Brain microvascular endothelial cell (primary cell): Measurements from ENCODE around the gene PRIMPOL.

Source experiments
- DNase-seq: peaks from one replicate; pipeline ENCODE4 v3.0.0-alpha.2; 2020
- H3K27ac ChIP-seq: fragments of 250-450 bp; sonication (Bioruptor Pico); 2 replicates; pipeline ENCODE4 v1.5.1; 2020; ENCODE audit warnings: mild to moderate bottlenecking, moderate library complexity
- H3K27me3 ChIP-seq: fragments of 250-450 bp; sonication (Bioruptor Pico); replicated peaks from 2 replicates; pipeline ENCODE4 v1.5.1; 2020; ENCODE audit warnings: mild to moderate bottlenecking
- H3K36me3 ChIP-seq: fragments of 250-450 bp; sonication (Bioruptor Pico); replicated peaks from 2 replicates; pipeline ENCODE4 v1.5.1; 2020; ENCODE audit warnings: mild to moderate bottlenecking
- H3K4me3 ChIP-seq: 2 replicates; pipeline ENCODE4 v1.5.1; 2011; ENCODE audit warnings: low read depth, mild to moderate bottlenecking, control low read depth, low read length, moderate library complexity
- CTCF ChIP-seq: IDR thresholded peaks from 2 replicates; pipeline ENCODE4 v1.5.1; 2011; ENCODE audit warnings: low read depth, mild to moderate bottlenecking, moderate library complexity, low read length, control low read depth, inconsistent platforms; ENCODE audit errors: missing control alignments
- in situ Hi-C: cut with HindIII; loops from 2 replicates; pipeline ENCODE4 v1.10.0; 2017; ENCODE audit warnings: low sequenced_read_pairs, low pct_ligation_motif_present

PRIMPOL gene

GRCh38 chr4:184666670-184667069 lies 17.1 kb downstream of the PRIMPOL start:
- TF ChIP-seq CTCF, result no peak
- H3K4me3 ChIP-seq, result no peak overlapping the region
- H3K27ac ChIP-seq, result no peak overlapping the region
- H3K36me3 ChIP-seq, result no peaks in the 10 kb centered on the region
- no peaks in the 10 kb centered on the region for H3K27me3 ChIP-seq
- in situ Hi-C loops, result no loop called here
- no peak for DNase-seq

- Histone ChIP-seq H3K36me3 (no peaks in the 10 kb centered on the region), H3K4me3 (no peak overlapping the region), H3K27ac (no peak overlapping the region), H3K27me3 (no peaks in the 10 kb centered on the region)
- no peak for TF ChIP-seq CTCF
- DNase-seq, result no peak
- in situ Hi-C loops, result no loop called here
These were observed 18.6 kb downstream of the PRIMPOL start for GRCh38 chr4:184668096-184668495.

- TF ChIP-seq CTCF, result no peak
- in situ Hi-C loops, result no loop called here
- H3K36me3 ChIP-seq, result no peaks in the 10 kb centered on the region
- H3K27me3 ChIP-seq, result no peaks in the 10 kb centered on the region
- no peak overlapping the region for H3K4me3 ChIP-seq
- H3K27ac ChIP-seq, result no peak overlapping the region
- DNase-seq, result no peak
These were observed 19.1 kb downstream of the PRIMPOL start for GRCh38 chr4:184668511-184669114.

GRCh38 chr4:184669251-184669650 lies 19.7 kb downstream of the PRIMPOL start:
- Histone ChIP-seq H3K27me3 (no peaks in the 10 kb centered on the region), H3K27ac (no peak overlapping the region), H3K4me3 (no peak overlapping the region), H3K36me3 (no peaks in the 10 kb centered on the region)
- in situ Hi-C loops, result no loop called here
- DNase-seq, result no peak
- no peak for TF ChIP-seq CTCF

- Histone ChIP-seq H3K4me3 (no peak overlapping the region), H3K27me3 (no peaks in the 10 kb centered on the region), H3K27ac (no peak overlapping the region), H3K36me3 (no peaks in the 10 kb centered on the region)
- no peak for DNase-seq
- in situ Hi-C loops, result no loop called here
- TF ChIP-seq CTCF, result no peak
These were observed 21.6 kb downstream of the PRIMPOL start for GRCh38 chr4:184671101-184671500.

- no peaks in the 10 kb centered on the region for H3K27me3 ChIP-seq
- no peak for TF ChIP-seq CTCF
- H3K27ac ChIP-seq, result no peak overlapping the region
- H3K4me3 ChIP-seq, result no peak overlapping the region
- in situ Hi-C loops, result no loop called here
- H3K36me3 ChIP-seq, result no peaks in the 10 kb centered on the region
- DNase-seq, result no peak
These were observed 23.2 kb downstream of the PRIMPOL start for GRCh38 chr4:184672741-184673140.
